GM06990 (cell line): ENCODE data around the gene ZC3H13.

ENCODE experiments used
- DNase-seq: peaks from one replicate; pipeline ENCODE4 v3.0.0-alpha.2; 2011; ENCODE audit not compliant: insufficient read length; ENCODE audit errors: extremely low read depth
- H3K27me3 ChIP-seq: replicated peaks from 2 replicates; pipeline ENCODE4 v1.6.0; 2011; ENCODE audit warnings: low read length; ENCODE audit not compliant: control insufficient read depth, insufficient read depth
- H3K36me3 ChIP-seq: 2 replicates; pipeline ENCODE4 v1.5.1; 2011; ENCODE audit warnings: low read length; ENCODE audit not compliant: control insufficient read depth, insufficient read depth
- H3K4me3 ChIP-seq: replicated peaks from 2 replicates; pipeline ENCODE4 v1.5.1; 2011; ENCODE audit warnings: low read depth, mild to moderate bottlenecking, control low read depth, low read length
- TF ChIP-seq, protein P1 (sequence below): IDR thresholded peaks from 2 replicates; pipeline ENCODE4 v1.5.1; 2011; ENCODE audit warnings: low read length, control low read depth, mild to moderate bottlenecking, inconsistent platforms; ENCODE audit not compliant: insufficient read depth, poor library complexity, severe bottlenecking

Gene ZC3H13

DNA sequence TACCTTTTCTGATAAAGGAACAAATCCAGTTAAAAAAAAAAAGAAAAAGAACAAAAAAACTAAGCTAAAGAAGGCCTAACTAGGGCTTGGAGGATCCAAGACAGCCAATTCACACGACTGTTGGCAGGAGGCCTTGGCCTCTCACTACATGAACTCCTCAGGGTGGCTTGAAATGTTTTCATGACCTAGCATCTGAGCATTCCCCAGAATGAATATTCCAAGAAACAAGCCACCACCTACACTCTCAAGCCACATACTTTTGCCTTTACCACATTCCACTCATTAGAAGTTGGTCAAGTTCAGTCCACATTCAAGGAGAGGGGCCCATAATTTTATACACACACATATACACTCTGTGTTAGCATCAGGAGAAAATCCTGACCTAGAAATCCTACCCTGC lies 103.4 kb downstream of the ZC3H13 start:
- DNase-seq: no peak
- TF ChIP-seq, protein P1, sequence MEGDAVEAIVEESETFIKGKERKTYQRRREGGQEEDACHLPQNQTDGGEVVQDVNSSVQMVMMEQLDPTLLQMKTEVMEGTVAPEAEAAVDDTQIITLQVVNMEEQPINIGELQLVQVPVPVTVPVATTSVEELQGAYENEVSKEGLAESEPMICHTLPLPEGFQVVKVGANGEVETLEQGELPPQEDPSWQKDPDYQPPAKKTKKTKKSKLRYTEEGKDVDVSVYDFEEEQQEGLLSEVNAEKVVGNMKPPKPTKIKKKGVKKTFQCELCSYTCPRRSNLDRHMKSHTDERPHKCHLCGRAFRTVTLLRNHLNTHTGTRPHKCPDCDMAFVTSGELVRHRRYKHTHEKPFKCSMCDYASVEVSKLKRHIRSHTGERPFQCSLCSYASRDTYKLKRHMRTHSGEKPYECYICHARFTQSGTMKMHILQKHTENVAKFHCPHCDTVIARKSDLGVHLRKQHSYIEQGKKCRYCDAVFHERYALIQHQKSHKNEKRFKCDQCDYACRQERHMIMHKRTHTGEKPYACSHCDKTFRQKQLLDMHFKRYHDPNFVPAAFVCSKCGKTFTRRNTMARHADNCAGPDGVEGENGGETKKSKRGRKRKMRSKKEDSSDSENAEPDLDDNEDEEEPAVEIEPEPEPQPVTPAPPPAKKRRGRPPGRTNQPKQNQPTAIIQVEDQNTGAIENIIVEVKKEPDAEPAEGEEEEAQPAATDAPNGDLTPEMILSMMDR: no peak
- H3K36me3 ChIP-seq: no peaks in the 10 kb centered on the region
- H3K27me3 ChIP-seq: no peaks in the 10 kb centered on the region
- H3K4me3 ChIP-seq: no peak overlapping the region

DNA sequence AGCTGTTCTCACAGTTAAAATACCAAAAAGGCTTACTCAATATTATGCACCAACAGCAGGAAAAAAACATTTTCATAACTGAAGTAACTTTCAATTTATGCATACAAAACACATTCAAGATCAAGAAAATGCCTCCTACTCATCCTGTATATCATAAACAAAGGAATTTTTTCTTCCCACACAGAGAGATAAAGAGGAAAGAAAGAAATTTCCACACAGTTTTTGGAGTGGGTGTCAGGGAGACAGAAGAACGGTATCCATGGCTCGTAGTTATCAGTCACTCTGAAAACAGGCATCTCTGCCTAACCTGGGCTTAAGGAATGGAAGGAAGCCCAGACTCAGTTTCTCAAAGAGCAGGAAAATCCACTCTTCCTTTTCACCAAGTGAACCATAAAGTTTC lies 108.6 kb downstream of the ZC3H13 start:
- TF ChIP-seq, protein P1: no peak
- Histone ChIP-seq H3K36me3 (no peaks in the 10 kb centered on the region), H3K27me3 (no peaks in the 10 kb centered on the region), H3K4me3 (no peak overlapping the region)
- DNase-seq: no peak

DNA sequence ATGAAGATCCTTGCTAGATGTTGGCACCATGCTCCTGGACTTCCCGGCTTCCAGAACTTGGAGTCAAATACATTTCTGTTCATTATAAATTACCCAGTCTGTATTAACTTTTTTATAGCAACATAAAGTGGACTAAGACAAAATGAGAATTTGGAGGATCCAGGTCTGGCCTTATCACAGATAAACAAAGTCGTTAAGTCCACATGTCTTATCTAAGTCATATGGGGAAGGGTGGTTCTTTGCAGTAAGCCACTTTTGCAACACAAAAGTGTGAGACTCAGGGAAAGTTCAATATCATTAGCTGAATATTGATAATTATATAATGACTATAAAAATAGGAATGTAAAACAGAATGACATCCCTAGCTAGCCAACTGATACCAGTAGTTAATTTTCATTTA lies 109.4 kb downstream of the ZC3H13 start:
- H3K27me3 ChIP-seq: no peaks in the 10 kb centered on the region
- DNase-seq: no peak
- no peaks in the 10 kb centered on the region for H3K36me3 ChIP-seq
- TF ChIP-seq, protein P1: no peak
- H3K4me3 ChIP-seq: no peak overlapping the region

DNA sequence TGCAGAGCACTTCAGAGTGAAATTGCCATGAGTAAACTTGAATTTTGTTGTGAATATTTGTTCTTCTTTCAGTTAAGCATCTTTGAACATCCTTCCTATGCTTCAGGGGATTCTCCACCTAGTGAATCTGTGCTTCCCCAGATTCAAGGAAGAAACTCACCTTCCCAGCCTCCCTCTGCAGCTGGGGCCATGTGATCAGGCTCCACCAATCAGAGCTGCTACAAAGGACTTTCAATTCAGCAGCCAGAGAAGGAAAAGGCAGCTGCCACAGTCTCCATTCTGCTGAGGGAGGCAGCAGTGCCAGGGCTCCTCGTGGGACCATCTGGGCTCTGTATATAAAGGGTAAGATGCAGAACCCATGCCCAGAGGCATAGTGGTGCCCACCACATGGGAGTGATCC lies 111.3 kb downstream of the ZC3H13 start:
- DNase-seq: no peak
- no peak overlapping the region for H3K4me3 ChIP-seq
- TF ChIP-seq, protein P1: no peak
- no peaks in the 10 kb centered on the region for H3K36me3 ChIP-seq
- H3K27me3 ChIP-seq: no peaks in the 10 kb centered on the region

DNA sequence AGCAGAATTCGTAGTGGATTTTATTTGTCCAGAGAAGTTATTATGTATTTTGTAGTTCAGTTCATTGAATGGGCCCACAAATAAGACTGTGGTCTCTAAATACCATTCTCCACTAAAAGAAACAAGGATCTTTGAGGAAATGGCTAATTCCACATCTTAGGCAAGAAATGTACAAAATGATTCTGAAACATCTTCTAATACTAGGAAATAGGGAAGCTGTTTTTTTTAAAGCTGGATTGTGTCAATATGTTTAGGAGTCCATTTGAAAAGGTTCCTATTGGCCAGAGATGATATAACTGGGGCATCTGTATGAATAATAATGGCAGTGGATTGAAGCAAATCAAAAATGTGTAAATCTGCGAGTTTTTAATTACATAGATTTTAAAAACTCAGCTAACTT lies 112.5 kb downstream of the ZC3H13 start:
- no peak for DNase-seq
- no peaks in the 10 kb centered on the region for H3K36me3 ChIP-seq
- H3K27me3 ChIP-seq: no peaks in the 10 kb centered on the region
- no peak overlapping the region for H3K4me3 ChIP-seq
- TF ChIP-seq, protein P1: no peak

DNA sequence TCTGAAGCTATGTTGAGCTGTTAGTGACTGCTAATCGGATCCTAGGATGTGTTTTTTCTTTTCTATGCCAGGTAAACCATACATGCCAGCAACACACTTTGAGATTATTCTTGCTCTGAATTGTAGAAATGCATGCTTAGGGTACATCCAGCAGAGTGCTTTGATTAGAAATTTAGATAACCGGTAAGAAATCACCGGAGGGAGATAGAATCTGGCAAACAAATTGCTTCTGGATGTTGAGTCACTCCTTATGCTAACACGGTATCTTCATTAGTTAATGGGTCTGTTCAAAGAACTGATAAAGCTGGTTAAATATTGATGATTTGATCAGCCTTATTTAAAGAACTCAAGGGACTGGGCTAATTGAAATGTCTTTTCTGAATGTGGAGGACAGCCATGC lies 115.9 kb downstream of the ZC3H13 start:
- no peaks in the 10 kb centered on the region; the same call in 1 of the 2 replicates for H3K27me3 ChIP-seq
- TF ChIP-seq, protein P1: no peak
- H3K36me3 ChIP-seq: no peaks in the 10 kb centered on the region
- no peak for DNase-seq
- no peak overlapping the region for H3K4me3 ChIP-seq
